Neuronal stem cell (in vitro differentiated cells): ENCODE results near the gene ADAMTS17.

Source experiments
- DNase-seq: peaks from one replicate; pipeline ENCODE4 v3.0.0-alpha.2; 2013; ENCODE audit warnings: low spot score
- H2AFZ ChIP-seq: one replicate; pipeline ENCODE4 v1.6.1; 2013; ENCODE audit warnings: mild to moderate bottlenecking, low read length, inconsistent platforms
- H2AK5ac ChIP-seq: 2 replicates; pipeline ENCODE4 v1.6.1; 2013; ENCODE audit warnings: low read depth, mild to moderate bottlenecking, inconsistent platforms, low read length, moderate library complexity, mixed read lengths
- H2BK120ac ChIP-seq: 2 replicates; pipeline ENCODE4 v1.6.1; 2013; ENCODE audit warnings: low read depth, mild to moderate bottlenecking, inconsistent platforms, low read length, moderate library complexity, mixed read lengths
- H2BK12ac ChIP-seq: one replicate; pipeline ENCODE4 v1.6.1; 2013; ENCODE audit warnings: low read length, inconsistent platforms
- H2BK15ac ChIP-seq: 2 replicates; pipeline ENCODE4 v1.6.1; 2013; ENCODE audit warnings: mild to moderate bottlenecking, low read length, inconsistent platforms, mixed read lengths
- H2BK5ac ChIP-seq: one replicate; pipeline ENCODE4 v1.6.1; 2013; ENCODE audit warnings: inconsistent platforms, mild to moderate bottlenecking, low read length, moderate library complexity
- H3K14ac ChIP-seq: one replicate; pipeline ENCODE4 v1.6.1; 2013; ENCODE audit warnings: low read length, inconsistent platforms
- H3K18ac ChIP-seq: 2 replicates; pipeline ENCODE4 v1.6.1; 2013; ENCODE audit warnings: low read length, inconsistent platforms
- H3K23ac ChIP-seq: 2 replicates; pipeline ENCODE4 v1.6.1; 2013; ENCODE audit warnings: low read depth, mild to moderate bottlenecking, mixed read lengths, low read length, inconsistent platforms; ENCODE audit not compliant: poor library complexity
- H3K27ac ChIP-seq: replicated peaks from 3 replicates; pipeline ENCODE4 v1.5.1; 2013; ENCODE audit warnings: low read length, inconsistent platforms
- H3K27me3 ChIP-seq, 3 experiments: 2 replicates each; pipeline ENCODE4 v1.6.1; 2013; ENCODE audit warnings: low read length in 3 of 3, mild to moderate bottlenecking in 2 of 3, inconsistent platforms in 1 of 3, low read depth in 1 of 3, mixed read lengths in 1 of 3, moderate library complexity in 1 of 3; ENCODE audit not compliant: control insufficient read depth in 3 of 3, insufficient read depth in 3 of 3
- H3K36me3 ChIP-seq, 2 donors: replicated peaks in 1 of 2; 2 replicates each; pipeline ENCODE4 v1.6.1; 2013; ENCODE audit warnings: low read length in 2 of 2; ENCODE audit not compliant: control insufficient read depth in 2 of 2, insufficient read depth in 2 of 2
- H3K4ac ChIP-seq: 2 replicates; pipeline ENCODE4 v1.6.1; 2013; ENCODE audit warnings: inconsistent platforms, mild to moderate bottlenecking, low read length, moderate library complexity
- H3K4me1 ChIP-seq, 2 donors: 1 replicate in 1 of 2; 2 replicates in 1 of 2; pipeline ENCODE4 v1.6.1; 2013; ENCODE audit warnings: low read length in 2 of 2, low read depth in 1 of 2; ENCODE audit not compliant: control insufficient read depth in 2 of 2, insufficient read depth in 1 of 2
- H3K4me2 ChIP-seq: one replicate; pipeline ENCODE4 v1.6.1; 2013; ENCODE audit warnings: mild to moderate bottlenecking, low read length, inconsistent platforms; ENCODE audit not compliant: insufficient read depth, poor library complexity, severe bottlenecking
- H3K4me3 ChIP-seq, 2 donors: 2 replicates each; pipeline ENCODE4 v1.5.1; 2013; ENCODE audit warnings: low read length in 2 of 2, mild to moderate bottlenecking in 2 of 2, inconsistent platforms in 1 of 2, moderate library complexity in 1 of 2
- H3K79me1 ChIP-seq: one replicate; pipeline ENCODE4 v1.6.1; 2013; ENCODE audit warnings: low read depth, mild to moderate bottlenecking, inconsistent platforms, low read length, moderate library complexity
- H3K9ac ChIP-seq: one replicate; pipeline ENCODE4 v1.6.1; 2013; ENCODE audit warnings: mild to moderate bottlenecking, low read depth, low read length, inconsistent platforms; ENCODE audit not compliant: poor library complexity
- H3K9me3 ChIP-seq, 2 donors: replicated peaks in 1 of 2; 2 replicates each; pipeline versions ENCODE3 to v1.6.1; 2013; ENCODE audit warnings: low read length in 2 of 2, mild to moderate bottlenecking in 2 of 2, inconsistent platforms in 1 of 2, low read depth in 1 of 2, mixed read lengths in 1 of 2, moderate library complexity in 1 of 2; ENCODE audit not compliant: control insufficient read depth in 2 of 2, insufficient read depth in 1 of 2
- H4K8ac ChIP-seq: one replicate; pipeline ENCODE4 v1.6.1; 2013; ENCODE audit warnings: low read depth, mild to moderate bottlenecking, inconsistent platforms, low read length, moderate library complexity
- H4K91ac ChIP-seq: one replicate; pipeline ENCODE4 v1.6.1; 2013; ENCODE audit warnings: low read length, low read depth, mild to moderate bottlenecking, inconsistent platforms; ENCODE audit not compliant: poor library complexity
- WGBS, 2 donors: extraction: QIAGEN DNeasy Blood & Tissue Kit; methylation state at CpG; one replicate each; pipeline ENCODE4 v1.1.7; 2013; ENCODE audit warnings: missing lambda C conversion rate in 2 of 2, mixed read lengths in 1 of 2; ENCODE audit not compliant: insufficient read length in 2 of 2, insufficient replicate concordance in 1 of 2; ENCODE audit errors: extremely low coverage in 2 of 2; 5-methylcytosine and 5-hydroxymethylcytosine counted together

The ADAMTS17 gene

DNA sequence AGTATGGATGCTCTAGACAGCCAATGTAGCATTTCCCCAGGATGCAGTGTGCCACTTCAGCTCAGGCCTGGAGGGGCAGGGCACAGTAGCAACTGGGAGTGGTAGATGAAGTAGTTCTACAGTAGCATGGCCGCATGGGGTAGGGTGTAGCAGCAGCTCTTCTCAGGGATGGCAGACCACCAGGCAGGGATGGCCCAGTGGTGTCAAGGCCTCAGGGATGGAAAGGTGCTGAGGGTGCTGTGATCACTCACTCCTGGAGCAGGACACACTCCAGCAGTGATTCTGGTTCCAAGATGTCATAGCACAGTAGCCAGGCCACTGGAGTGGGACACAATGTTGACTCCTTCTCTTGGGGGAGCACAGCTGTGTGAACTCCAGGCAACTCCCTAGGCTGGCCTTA lies 397.6 kb downstream of the ADAMTS17 start:
- no CpG with 5 or more reads among the region's 1 CpG for WGBS, 2 donors

DNA sequence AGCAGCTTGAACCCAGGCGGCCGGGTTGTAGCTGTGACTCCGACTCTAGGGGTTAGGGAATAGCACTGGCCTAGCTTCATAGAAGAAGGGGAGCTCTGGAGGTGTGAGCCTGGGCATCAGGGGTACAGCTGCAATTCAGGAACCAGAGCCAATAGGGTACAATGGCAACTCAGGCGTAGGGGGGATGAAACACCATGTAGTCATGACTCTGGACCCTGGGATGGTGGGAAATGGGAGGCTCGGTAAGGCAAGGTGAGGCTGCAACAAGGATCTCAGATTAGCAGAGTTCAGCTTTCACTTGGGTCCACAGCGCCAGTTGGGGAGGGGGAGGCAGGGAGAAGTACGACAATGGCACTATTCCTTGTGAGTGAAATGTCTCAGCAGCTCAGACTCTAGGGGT lies 398.3 kb downstream of the ADAMTS17 start:
- DNase-seq, result no peak
- Histone ChIP-seq H2AK5ac (no peak overlapping the region), H3K4me3 (no peak overlapping the region), H2BK5ac (no peak overlapping the region), H3K9me3 (peaks cover 0 to 2% of the 10 kb centered on the region in 2 donors), H3K4ac (no peak overlapping the region), H4K8ac (no peak overlapping the region), H3K27ac (no peak overlapping the region), H3K18ac (no peak overlapping the region), H3K9ac (no peak overlapping the region), H3K27me3 (no peaks in the 10 kb centered on the region), H3K36me3 (no peaks in the 10 kb centered on the region), H2AFZ (no peak overlapping the region), H4K91ac (no peak overlapping the region), H3K4me1 (no peaks in the 10 kb centered on the region), H2BK120ac (no peak overlapping the region), H2BK15ac (no peak overlapping the region), H3K4me2 (no peak overlapping the region), H3K14ac (no peak overlapping the region), H3K23ac (no peak overlapping the region), H2BK12ac (no peak overlapping the region), H3K79me1 (no peaks in the 10 kb centered on the region)
- WGBS, 2 donors, result no CpG with 5 or more reads among the region's 7 CpGs

More for the DNA sequence above, 397.6 kb downstream of the ADAMTS17 start:
- no peak overlapping the region for H3K4me2 ChIP-seq
- H3K9ac ChIP-seq, result no peak overlapping the region
- H3K23ac ChIP-seq, result no peak overlapping the region
- no peak overlapping the region for H2AFZ ChIP-seq
- no peak overlapping the region for H2BK120ac ChIP-seq
- H3K4me1 ChIP-seq, result no peaks in the 10 kb centered on the region
- H3K4ac ChIP-seq, result no peak overlapping the region
- no peaks in the 10 kb centered on the region for H3K36me3 ChIP-seq
- peak overlapping the region in 1 of 2 donors; percentile 2 for H3K4me3 ChIP-seq
- H3K18ac ChIP-seq, result no peak overlapping the region
- peaks cover 0 to 2% of the 10 kb centered on the region in 2 donors for H3K9me3 ChIP-seq
- no peak overlapping the region for H4K8ac ChIP-seq
- no peak overlapping the region for H3K27ac ChIP-seq
- no peak overlapping the region for H4K91ac ChIP-seq
- H3K27me3 ChIP-seq, result no peaks in the 10 kb centered on the region
- H3K14ac ChIP-seq, result peak overlapping the region; percentile 15
- no peak overlapping the region for H2AK5ac ChIP-seq
- H3K79me1 ChIP-seq, result no peaks in the 10 kb centered on the region
- H2BK12ac ChIP-seq, result no peak overlapping the region
- no peak overlapping the region for H2BK5ac ChIP-seq
- DNase-seq, result no peak
- H2BK15ac ChIP-seq, result no peak overlapping the region

DNA sequence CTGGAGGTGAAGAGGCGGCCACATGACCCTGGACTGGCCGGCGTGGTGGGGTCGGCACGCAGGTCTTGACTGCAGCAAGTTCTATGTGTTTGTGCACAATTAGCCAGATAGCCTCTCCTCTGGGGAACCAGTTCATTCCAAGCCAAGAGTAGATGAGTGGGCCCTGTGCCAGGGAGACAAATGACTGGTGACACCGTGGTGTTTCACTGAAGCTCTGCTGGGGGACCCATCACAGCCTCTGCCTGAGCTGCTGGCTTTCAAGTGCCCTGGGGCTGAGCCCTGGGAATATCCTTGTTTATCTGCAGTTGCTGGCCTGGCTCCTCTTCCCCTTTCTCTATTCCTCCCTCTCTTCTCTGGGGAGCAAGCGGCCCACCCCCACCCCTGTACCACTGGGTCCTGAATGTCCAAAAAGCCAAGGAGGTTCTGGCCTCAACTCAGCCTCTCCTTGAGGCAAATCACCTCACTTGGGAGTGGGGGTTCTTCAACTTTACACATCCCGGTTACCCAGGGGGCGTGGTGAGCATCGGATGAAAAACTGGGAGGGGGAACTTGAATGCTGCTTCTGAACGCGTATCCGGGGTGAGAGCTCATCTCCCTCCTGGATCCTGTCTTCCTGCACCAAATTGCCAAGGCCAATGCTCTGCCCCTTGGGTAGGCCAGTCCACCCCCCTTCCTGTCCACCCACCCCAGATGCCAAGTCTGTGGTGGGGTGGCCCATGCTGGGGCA lies 408.9 kb downstream of the ADAMTS17 start:
- no peak overlapping the region for H3K4me2 ChIP-seq
- no peak overlapping the region for H3K4me3 ChIP-seq
- H3K18ac ChIP-seq, result peak overlapping the region; percentile 18
- no CpG with 5 or more reads among the region's 13 CpGs for WGBS, 2 donors
- H3K79me1 ChIP-seq, result no peaks in the 10 kb centered on the region
- H3K23ac ChIP-seq, result no peak overlapping the region
- H3K9ac ChIP-seq, result no peak overlapping the region
- no peak overlapping the region for H2AFZ ChIP-seq
- H3K27me3 ChIP-seq, result peaks cover 0 to 27% (median 18%) of the 10 kb centered on the region in 3 experiments
- no peaks in the 10 kb centered on the region for H3K36me3 ChIP-seq
- no peak overlapping the region for H4K8ac ChIP-seq
- no peak overlapping the region for H2AK5ac ChIP-seq
- H3K14ac ChIP-seq, result no peak overlapping the region
- H3K4ac ChIP-seq, result no peak overlapping the region
- no peak overlapping the region for H2BK5ac ChIP-seq
- peak overlapping the region; percentile 42 for H4K91ac ChIP-seq
- peaks cover 0 to 2% of the 10 kb centered on the region in 2 donors for H3K4me1 ChIP-seq
- H3K27ac ChIP-seq, result no peak overlapping the region
- DNase-seq, result no peak
- no peak overlapping the region for H2BK120ac ChIP-seq
- H2BK12ac ChIP-seq, result no peak overlapping the region
- no peak overlapping the region for H2BK15ac ChIP-seq
- no peaks in the 10 kb centered on the region for H3K9me3 ChIP-seq

DNA sequence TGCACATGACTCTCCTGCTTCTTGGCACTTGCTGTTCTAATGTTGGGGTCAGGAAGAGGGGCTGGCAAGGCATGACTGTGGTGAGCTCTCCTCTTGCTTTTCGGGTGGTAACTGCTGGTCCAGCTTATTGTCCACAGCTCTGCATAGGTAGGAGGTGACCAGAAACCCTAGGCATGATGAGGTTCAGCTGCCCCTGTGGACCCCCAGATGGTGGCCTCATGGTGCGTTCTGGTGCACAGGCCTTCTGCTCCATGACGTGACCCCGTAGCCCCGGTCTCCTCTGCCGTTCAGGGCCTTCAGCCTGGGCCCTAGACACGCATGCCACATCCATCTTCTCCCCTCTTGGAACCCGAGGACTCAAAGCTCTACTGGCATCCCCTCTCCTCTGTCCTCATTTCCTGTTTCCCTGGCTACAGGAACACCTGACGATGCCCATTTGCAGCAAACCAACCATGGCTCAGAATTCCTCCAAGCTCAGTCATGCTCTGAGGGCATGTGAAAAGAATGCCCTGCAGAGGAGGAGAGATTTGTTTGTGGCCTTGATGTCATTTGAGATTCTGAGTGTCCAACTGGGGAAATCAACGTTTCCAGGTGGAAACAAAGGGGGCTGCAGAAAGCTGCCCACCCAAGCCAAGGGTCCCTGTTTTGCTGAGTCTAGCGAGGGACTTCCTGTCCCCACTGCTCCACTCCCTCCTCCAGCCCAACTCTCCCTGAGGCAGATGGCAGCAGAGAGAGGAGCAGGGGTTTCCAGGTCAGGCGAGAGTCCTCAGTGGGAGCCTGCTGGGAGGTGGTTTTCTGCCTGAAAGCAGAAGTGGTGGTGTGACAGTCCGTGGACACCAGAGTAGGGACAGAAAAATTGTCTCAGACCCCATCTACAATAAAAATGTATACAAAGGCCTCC lies 409.8 kb downstream of the ADAMTS17 start:
- H3K4me2 ChIP-seq, result no peak overlapping the region
- peak overlapping the region; percentile 42 for H4K91ac ChIP-seq
- H3K4me1 ChIP-seq, result peaks cover 0 to 2% of the 10 kb centered on the region in 2 donors
- peak overlapping the region; percentile 23 for H3K23ac ChIP-seq
- H3K36me3 ChIP-seq, result no peaks in the 10 kb centered on the region
- no peak for DNase-seq
- H3K27me3 ChIP-seq, result peaks cover 0 to 27% (median 18%) of the 10 kb centered on the region in 3 experiments
- H3K27ac ChIP-seq, result no peak overlapping the region
- H2BK5ac ChIP-seq, result no peak overlapping the region
- H3K9me3 ChIP-seq, result no peaks in the 10 kb centered on the region
- no peak overlapping the region for H3K4me3 ChIP-seq
- no peak overlapping the region for H3K4ac ChIP-seq
- no CpG with 5 or more reads among the region's 13 CpGs for WGBS, 2 donors
- H3K79me1 ChIP-seq, result no peaks in the 10 kb centered on the region
- H3K9ac ChIP-seq, result no peak overlapping the region
- no peak overlapping the region for H2BK15ac ChIP-seq
- no peak overlapping the region for H4K8ac ChIP-seq
- H3K14ac ChIP-seq, result no peak overlapping the region
- no peak overlapping the region for H2AK5ac ChIP-seq
- no peak overlapping the region for H3K18ac ChIP-seq
- no peak overlapping the region for H2BK120ac ChIP-seq
- no peak overlapping the region for H2AFZ ChIP-seq
- H2BK12ac ChIP-seq, result no peak overlapping the region
